Mammary epithelial cell (primary cell): Measurements from ENCODE around the gene TNF.

Source experiments
- CTCF ChIP-seq, 2 donors: IDR thresholded peaks in 1 of 2; conservative IDR thresholded peaks in 1 of 2; 2 replicates each; pipeline ENCODE4 v1.5.1; 2011 to 2012; ENCODE audit warnings: inconsistent platforms in 2 of 2, low read length in 2 of 2, mild to moderate bottlenecking in 2 of 2, control low read depth in 1 of 2, low read depth in 1 of 2; ENCODE audit not compliant: insufficient read depth in 1 of 2; ENCODE audit errors: extremely low read depth in 1 of 2
- EZH2 ChIP-seq: IDR thresholded peaks from 2 replicates; pipeline ENCODE4 v1.6.1; 2012; ENCODE audit warnings: low read length, inconsistent platforms, borderline replicate concordance

- no peak for TF ChIP-seq CTCF (conservative IDR thresholded peaks at IDR 0.05 in 1 of 2, IDR thresholded peaks at IDR 0.05 in 1 of 2; ENCODE audit: extremely low read depth in 1 of 2, insufficient read depth in 1 of 2, low read depth in 1 of 2, low read length in 2 of 2)
- TF ChIP-seq EZH2 = no peak
Observed at GRCh38 chr6:31544676-31545075, 30.7 kb upstream of the TNF start.
